ENCODE data around the gene COASY.

DNA sequence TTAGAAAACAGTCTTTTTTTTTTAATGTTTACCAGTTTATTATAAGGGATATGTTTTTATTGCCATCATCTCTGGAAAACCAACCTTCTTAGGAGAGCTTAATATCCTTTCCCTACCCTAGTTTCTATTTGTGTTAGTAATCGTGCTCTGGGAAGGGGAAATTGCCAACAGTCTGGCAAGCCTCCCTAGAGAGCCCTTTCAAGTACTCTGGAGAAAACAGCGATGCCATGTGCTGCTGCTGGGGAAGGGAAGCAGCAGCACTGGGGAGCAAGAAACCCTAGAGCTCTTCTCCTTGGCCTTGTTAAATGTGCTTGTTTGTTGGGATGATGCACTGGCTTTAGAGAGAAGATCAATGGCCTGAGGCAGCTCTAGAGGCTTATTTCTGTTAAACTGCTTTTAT lies 37.0 kb downstream of the COASY start:
- TF ChIP-seq, protein P1, sequence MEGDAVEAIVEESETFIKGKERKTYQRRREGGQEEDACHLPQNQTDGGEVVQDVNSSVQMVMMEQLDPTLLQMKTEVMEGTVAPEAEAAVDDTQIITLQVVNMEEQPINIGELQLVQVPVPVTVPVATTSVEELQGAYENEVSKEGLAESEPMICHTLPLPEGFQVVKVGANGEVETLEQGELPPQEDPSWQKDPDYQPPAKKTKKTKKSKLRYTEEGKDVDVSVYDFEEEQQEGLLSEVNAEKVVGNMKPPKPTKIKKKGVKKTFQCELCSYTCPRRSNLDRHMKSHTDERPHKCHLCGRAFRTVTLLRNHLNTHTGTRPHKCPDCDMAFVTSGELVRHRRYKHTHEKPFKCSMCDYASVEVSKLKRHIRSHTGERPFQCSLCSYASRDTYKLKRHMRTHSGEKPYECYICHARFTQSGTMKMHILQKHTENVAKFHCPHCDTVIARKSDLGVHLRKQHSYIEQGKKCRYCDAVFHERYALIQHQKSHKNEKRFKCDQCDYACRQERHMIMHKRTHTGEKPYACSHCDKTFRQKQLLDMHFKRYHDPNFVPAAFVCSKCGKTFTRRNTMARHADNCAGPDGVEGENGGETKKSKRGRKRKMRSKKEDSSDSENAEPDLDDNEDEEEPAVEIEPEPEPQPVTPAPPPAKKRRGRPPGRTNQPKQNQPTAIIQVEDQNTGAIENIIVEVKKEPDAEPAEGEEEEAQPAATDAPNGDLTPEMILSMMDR (conservative IDR thresholded peaks at IDR 0.05 in 1 of 2, IDR thresholded peaks at IDR 0.05 in 1 of 2; ENCODE audit: extremely low read depth in 1 of 2, insufficient read depth in 1 of 2, low read depth in 1 of 2, low read length in 2 of 2): no peak
- no peak for TF ChIP-seq EZH2 (IDR thresholded peaks at IDR 0.05; ENCODE audit: borderline replicate concordance, low read length)

Data from mammary epithelial cell (primary cell).